ENCODE data around the gene CTPS1. TPM values are rescaled to one million over a fixed set of nuclear protein-coding genes. Genes with fewer than 3 reads are reported as not detected.

The CTPS1 gene
- total RNA-seq, 1 experiment from 2014 or later = 30.6 TPM

Small RNA genes lying within 50 kb of the gene (small RNA-seq; reads per million reads assigned to genes)
- not detected for gene UBE2V1P8

Other genes starting within 250 kb of the CTPS1 start
- gene KCNQ4, start 195.9 kb upstream of the CTPS1 start, total RNA-seq (2014; rRNA removed; shearing (Covaris generic)) = 0.74 and 0.83 TPM in 2 replicates
- 3.1 and 6.4 TPM in 2 replicates for gene CITED4, start 117.3 kb upstream of the CTPS1 start, total RNA-seq (2014; rRNA removed; shearing (Covaris generic))
- 0.23 TPM in 2 replicates for gene SLFNL1, start 42.0 kb downstream of the CTPS1 start, total RNA-seq (2014; rRNA removed; shearing (Covaris generic))

Measured in HT-29 (cell line).